Measurements from ENCODE around the gene CASKIN1. TPM values are rescaled to one million over a fixed set of nuclear protein-coding genes. Genes with fewer than 3 reads are reported as not detected.

Gene CASKIN1
- total RNA-seq, 1 experiment from 2014 or later: 4.5 TPM

DNA sequence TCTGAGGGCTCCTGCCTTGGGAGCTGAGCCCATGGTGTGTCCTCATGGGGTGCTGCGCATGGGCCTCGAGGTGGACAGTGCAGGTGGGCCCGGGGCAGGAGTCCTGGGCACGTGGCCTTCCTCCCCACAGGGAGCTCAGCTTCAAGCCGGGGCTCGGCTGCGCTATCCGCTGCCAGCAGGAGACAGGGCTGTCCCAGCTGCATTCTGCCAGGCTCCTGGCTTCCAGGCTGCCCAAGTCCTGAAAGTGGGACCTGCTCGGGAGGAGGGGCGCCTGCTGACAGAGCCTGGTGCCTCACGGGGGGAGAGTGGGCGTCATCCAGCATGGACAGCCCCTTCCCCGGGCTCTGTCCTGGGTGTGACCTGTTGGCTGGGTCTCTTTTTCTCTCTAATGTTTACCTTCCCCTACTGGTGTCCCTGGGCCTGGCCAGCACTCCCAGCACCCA, 33.7 kb downstream of the CASKIN1 start:
- no peak overlapping the region for H3K27ac ChIP-seq (ENCODE audit: low read length)
- CTCF ChIA-PET: no interaction called here

DNA sequence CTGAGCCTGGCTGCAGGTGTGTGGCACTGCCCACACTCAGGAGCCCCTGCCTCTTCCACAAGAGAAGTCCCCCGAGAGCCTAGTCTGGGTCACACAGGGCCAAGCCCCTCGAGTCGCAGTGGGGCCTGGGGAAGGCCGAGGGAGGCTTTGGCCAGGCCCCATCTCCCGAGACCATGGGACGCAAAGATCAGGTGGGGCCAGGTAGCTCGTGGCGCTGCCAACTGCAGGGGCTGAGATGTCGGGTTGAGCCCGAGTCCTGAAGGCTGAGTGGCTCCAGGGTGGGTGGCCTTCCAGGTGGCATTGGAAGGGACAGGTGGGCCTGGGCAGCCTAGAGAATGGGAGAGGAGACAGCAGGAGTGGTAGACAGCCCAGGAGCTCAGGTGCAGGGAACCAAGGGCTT, 34.5 kb downstream of the CASKIN1 start:
- H3K27me3 ChIP-seq (ENCODE audit: control insufficient read depth, insufficient read depth, low read length): no peaks in the 10 kb centered on the region
- in situ Hi-C loops (cut with HindIII; ENCODE audit: low pct_unique_long_range_greater_than_20kb, low sequenced_read_pairs) (no loop called here), intact Hi-C loops (cut with micrococcal nuclease; ENCODE audit: unreplicated experiment) (no loop called here)
- TF ChIP-seq SIN3A (IDR thresholded peaks at IDR 0.05; ENCODE audit: borderline replicate concordance, insufficient read depth, low read depth, low read length) (no peak), TCF7L2 (IDR thresholded peaks at IDR 0.05; ENCODE audit: low read depth, low read length) (no peak), POLR2AphosphoS5 (IDR thresholded peaks at IDR 0.05; ENCODE audit: low read depth, low read length) (no peak), REST (IDR thresholded peaks at IDR 0.05; ENCODE audit: insufficient read depth in 1 of 2, low read depth in 2 of 2, low read length in 1 of 2) (no peak), CTCF (IDR thresholded peaks at IDR 0.05) (no peak)
- H3K9me3 ChIP-seq (ENCODE audit: control insufficient read depth, insufficient read depth, low read depth, low read length): no peaks in the 10 kb centered on the region
- no peak for DNase-seq (ENCODE audit: low read depth, low spot score)
- BruUV-seq (replicated peaks): no TSS peak
- POLR2A ChIA-PET: no interaction called here
- peaks cover 32% of the 10 kb centered on the region for H3K4me1 ChIP-seq (ENCODE audit: control insufficient read depth, insufficient read depth, low read length)
- CTCF ChIA-PET: no interaction called here
- H3K36me3 ChIP-seq (ENCODE audit: control insufficient read depth, insufficient read depth, low read length): peaks cover 3% of the 10 kb centered on the region; the same call in 1 of the 2 replicates
- H3K4me3 ChIP-seq (ENCODE audit: low read depth in 2 of 2, low read length in 2 of 2): no peak overlapping the region
- H3K27ac ChIP-seq (ENCODE audit: low read length): no peak overlapping the region
- no peak for ATAC-seq

More for the DNA sequence above, 33.7 kb downstream of the CASKIN1 start:
- Histone ChIP-seq H3K36me3 (ENCODE audit: control insufficient read depth, insufficient read depth, low read length) (peaks cover 3% of the 10 kb centered on the region; the same call in 1 of the 2 replicates), H3K4me1 (ENCODE audit: control insufficient read depth, insufficient read depth, low read length) (peaks cover 24% of the 10 kb centered on the region), H3K9me3 (ENCODE audit: control insufficient read depth, insufficient read depth, low read depth, low read length) (no peaks in the 10 kb centered on the region), H3K4me3 (ENCODE audit: low read depth in 2 of 2, low read length in 2 of 2) (no peak overlapping the region), H3K27me3 (ENCODE audit: control insufficient read depth, insufficient read depth, low read length) (no peaks in the 10 kb centered on the region)
- DNase-seq (ENCODE audit: low read depth, low spot score) (no peak), ATAC-seq (no peak)
- no peak for TF ChIP-seq TCF7L2 (IDR thresholded peaks at IDR 0.05; ENCODE audit: low read depth, low read length)
- no peak for TF ChIP-seq SIN3A (IDR thresholded peaks at IDR 0.05; ENCODE audit: borderline replicate concordance, insufficient read depth, low read depth, low read length)
- TF ChIP-seq POLR2AphosphoS5 (IDR thresholded peaks at IDR 0.05; ENCODE audit: low read depth, low read length): no peak
- no peak for TF ChIP-seq REST (IDR thresholded peaks at IDR 0.05; ENCODE audit: insufficient read depth in 1 of 2, low read depth in 2 of 2, low read length in 1 of 2)
- TF ChIP-seq CTCF (IDR thresholded peaks at IDR 0.05): no peak
- no TSS peak for BruUV-seq (replicated peaks)
- intact Hi-C loops (cut with micrococcal nuclease; ENCODE audit: unreplicated experiment): no loop called here
- in situ Hi-C loops (cut with HindIII; ENCODE audit: low pct_unique_long_range_greater_than_20kb, low sequenced_read_pairs): no loop called here
- POLR2A ChIA-PET: interaction anchor here (0.6 kb wide), 1 partner anchor 15 kb away, joined by 3 read pairs; no protein-coding TSS in a partner anchor

All from Panc1 (cell line).